HCT116 (cell line): ENCODE results near the gene DMBX1. TPM values are rescaled to one million over a fixed set of nuclear protein-coding genes. Genes with fewer than 3 reads are reported as not detected.

ENCODE experiments used
- ATAC-seq: fragments of 200-7000 bp; cut with Tn5 transposase; 2 replicates; pipeline ENCODE4 v1.9.1; 2020; ENCODE audit warnings: mild to moderate bottlenecking, moderate library complexity
- BruUV-seq: library from RNA; stranded (reverse); fragments of 400-500 nt; replicated peaks from 2 replicates; lab custom pipeline; 2021; lab: Mats Ljungman, UMichigan
- CTCF ChIA-PET: fragments of 300-600 bp; sonication (Branson Sonifier 250); formaldehyde crosslinking; loops from one replicate; lab custom pipeline; 2021; ENCODE audit warnings: antibody characterized with exemption; lab: Charles Lee
- POLR2A ChIA-PET: fragments of 300-600, 350-600 bp; sonication (Branson Sonifier 250); formaldehyde crosslinking; loops from one replicate; lab custom pipeline; 2021; ENCODE audit warnings: antibody characterized with exemption; lab: Charles Lee
- RAD21 ChIA-PET, 2 experiments: fragments of 300-600 bp; sonication (Branson Sonifier 250); formaldehyde crosslinking; loops; one replicate each; lab custom pipeline; 2023; ENCODE audit warnings: low total read pairs in 2 of 2; ENCODE audit not compliant: uncharacterized antibody in 2 of 2, unreplicated experiment in 2 of 2, low non-redundant PET in 1 of 2; lab: Charles Lee
- DNase-seq: peaks from one replicate; pipeline ENCODE4 v3.0.0-alpha.2; 2010; ENCODE audit warnings: low read depth, low spot score
- H2AFZ ChIP-seq: fragments of 200-600 bp; shearing (Covaris generic), sonication (generic); 2 replicates; pipeline ENCODE4 v1.6.1; 2017; ENCODE audit warnings: low read depth, mixed run types, mixed read lengths, antibody characterized with exemption, low read length; ENCODE audit not compliant: poor library complexity, severe bottlenecking
- H3K27ac ChIP-seq: 2 replicates; pipeline ENCODE4 v1.5.1; 2012; ENCODE audit warnings: low read depth, low read length
- H3K27me3 ChIP-seq: fragments of 200-600 bp; sonication (generic); 2 replicates; pipeline ENCODE4 v1.6.1; 2016; ENCODE audit warnings: mixed run types, low read length, mixed read lengths; ENCODE audit not compliant: insufficient read depth
- H3K36me3 ChIP-seq, 2 experiments: fragments of 200-500 bp in 1 of 2; fragments of 200-600 bp in 1 of 2; sonication (Bioruptor generic) in 1 of 2; sonication (generic) in 1 of 2; 2 replicates each; pipeline versions ENCODE4 v1.5.1 to v1.6.1; 2014 to 2016; ENCODE audit warnings: low read length in 2 of 2, inconsistent platforms in 1 of 2, mixed read lengths in 1 of 2, mixed run types in 1 of 2; ENCODE audit not compliant: insufficient read depth in 2 of 2, control insufficient read depth in 1 of 2
- H3K4me1 ChIP-seq, 2 experiments: fragments of 200-600 bp in 1 of 2; sonication (generic) in 1 of 2; 2 replicates each; pipeline versions ENCODE4 v1.5.1 to v1.6.1; 2012 to 2017; ENCODE audit warnings: low read length in 2 of 2, inconsistent platforms in 1 of 2, mild to moderate bottlenecking in 1 of 2, mixed read lengths in 1 of 2, mixed run types in 1 of 2, moderate library complexity in 1 of 2; ENCODE audit not compliant: insufficient read depth in 2 of 2, control insufficient read depth in 1 of 2
- H3K4me2 ChIP-seq: fragments of 200-600 bp; sonication (generic); 2 replicates; pipeline ENCODE4 v1.6.1; 2017; ENCODE audit warnings: mixed run types, low read length, mixed read lengths
- H3K4me3 ChIP-seq, 2 experiments: fragments of 200-600 bp in 1 of 2; sonication (generic) in 1 of 2; replicated peaks in 1 of 2; 2 replicates each; pipeline ENCODE4 v1.5.1; 2011 to 2016; ENCODE audit warnings: low read length in 2 of 2, control low read depth in 1 of 2, low read depth in 1 of 2, mild to moderate bottlenecking in 1 of 2, mixed read lengths in 1 of 2, mixed run types in 1 of 2
- H3K79me2 ChIP-seq: fragments of 200-600 bp; sonication (generic); 2 replicates; pipeline ENCODE4 v1.6.1; 2017; ENCODE audit warnings: mild to moderate bottlenecking, mixed run types, low read length, moderate library complexity, mixed read lengths; ENCODE audit not compliant: insufficient read depth
- H3K9ac ChIP-seq: fragments of 200-600 bp; sonication (generic); 2 replicates; pipeline ENCODE4 v1.6.1; 2016; ENCODE audit warnings: low read length, mixed read lengths
- H3K9me2 ChIP-seq: fragments of 200-600 bp; sonication (generic), shearing (Covaris generic); 2 replicates; pipeline ENCODE4 v1.6.1; 2017; ENCODE audit warnings: mixed run types, mild to moderate bottlenecking, moderate library complexity; ENCODE audit not compliant: insufficient read depth
- H3K9me3 ChIP-seq, 2 experiments: fragments of 200-500 bp in 1 of 2; fragments of 200-600 bp in 1 of 2; sonication (Bioruptor generic) in 1 of 2; sonication (generic) in 1 of 2; 2 replicates each; pipeline ENCODE4 v1.6.1; 2014 to 2017; ENCODE audit warnings: low read length in 2 of 2, mixed read lengths in 2 of 2, inconsistent platforms in 1 of 2, low read depth in 1 of 2, mild to moderate bottlenecking in 1 of 2, mixed run types in 1 of 2, moderate library complexity in 1 of 2; ENCODE audit not compliant: control insufficient read depth in 1 of 2, insufficient read depth in 1 of 2
- H4K20me1 ChIP-seq: fragments of 200-600 bp; sonication (generic), shearing (Covaris generic); 2 replicates; pipeline ENCODE4 v1.6.1; 2017; ENCODE audit warnings: mixed run types, mild to moderate bottlenecking, moderate library complexity; ENCODE audit not compliant: insufficient read depth
- ATF3 ChIP-seq: IDR thresholded peaks from 2 replicates; pipeline ENCODE4 v1.6.1; 2012
- CBX3 ChIP-seq: IDR thresholded peaks from 2 replicates; pipeline ENCODE4 v1.6.1; 2012; ENCODE audit warnings: low read depth
- CTCF ChIP-seq, 3 experiments: fragments of 200-600 bp in 1 of 3; sonication (generic) in 1 of 3; IDR thresholded peaks in 2 of 3; conservative IDR thresholded peaks in 1 of 3; 2 replicates each; pipeline ENCODE4 v1.5.1; 2012 to 2017; ENCODE audit warnings: low read depth in 2 of 3, low read length in 2 of 3, antibody characterized with exemption in 1 of 3, borderline replicate concordance in 1 of 3, control low read depth in 1 of 3, mild to moderate bottlenecking in 1 of 3, mixed read lengths in 1 of 3, mixed run types in 1 of 3, moderate library complexity in 1 of 3; ENCODE audit not compliant: insufficient read depth in 1 of 3
- ELF1 ChIP-seq: IDR thresholded peaks from 2 replicates; pipeline ENCODE4 v1.6.1; 2012; ENCODE audit warnings: low read depth, borderline replicate concordance
- FOSL1 ChIP-seq: IDR thresholded peaks from 2 replicates; pipeline ENCODE4 v1.6.1; 2012; ENCODE audit warnings: low read depth
- JUND ChIP-seq: IDR thresholded peaks from 2 replicates; pipeline ENCODE4 v1.6.1; 2012
- MAX ChIP-seq: IDR thresholded peaks from 2 replicates; pipeline ENCODE4 v1.6.1; 2012
- POLR2A ChIP-seq: IDR thresholded peaks from 2 replicates; pipeline ENCODE4 v1.7.0; 2011; ENCODE audit warnings: borderline replicate concordance; ENCODE audit not compliant: insufficient read depth, insufficient read length; ENCODE audit errors: extremely low read depth
- RAD21 ChIP-seq: IDR thresholded peaks from 2 replicates; pipeline ENCODE4 v1.6.1; 2012; ENCODE audit warnings: low read depth, mild to moderate bottlenecking
- SIN3A ChIP-seq: IDR thresholded peaks from 2 replicates; pipeline ENCODE4 v1.6.1; 2012; ENCODE audit warnings: low read depth
- TCF7L2 ChIP-seq: IDR thresholded peaks from 2 replicates; pipeline ENCODE4 v1.7.0; 2011; ENCODE audit warnings: borderline replicate concordance, inconsistent platforms; ENCODE audit not compliant: insufficient read depth, insufficient read length; ENCODE audit errors: extremely low read depth
- YY1 ChIP-seq: IDR thresholded peaks from 2 replicates; pipeline ENCODE4 v1.6.1; 2011; ENCODE audit warnings: low read length, low read depth, moderate library complexity, mild to moderate bottlenecking; ENCODE audit not compliant: insufficient replicate concordance; ENCODE audit errors: extremely low read depth
- intact Hi-C: fragments of 100-400 bp; cut with micrococcal nuclease; formaldehyde crosslinking; loops from 2 replicates; pipeline ENCODE4 v1.10.0; 2022
- total RNA-seq: library from RNA; stranded (reverse); gene quantifications from one replicate; pipeline ENCODE4 v1.2.1, GENCODE V29; 2021; ENCODE audit not compliant: unreplicated experiment

The DMBX1 gene
- total RNA-seq, 1 experiment from 2014 or later, result 4.3 TPM

- Histone ChIP-seq H3K4me1 (peaks cover 3 to 19% of the 10 kb centered on the region in 2 experiments; a peak in 2 of 4 replicates), H3K79me2 (no peaks in the 10 kb centered on the region), H3K27ac (no peak overlapping the region), H3K9me2 (no peaks in the 10 kb centered on the region), H4K20me1 (no peaks in the 10 kb centered on the region), H3K4me3 (peak overlapping the region in 1 of 2 experiments; percentile 54; a peak in 2 of 4 replicates), H3K9me3 (no peaks in the 10 kb centered on the region), H3K27me3 (no peaks in the 10 kb centered on the region), H2AFZ (peak overlapping the region; percentile 12), H3K9ac (0 out of 2 replicates have a peak overlapping the region, but pooled peaks have one; percentile 43), H3K36me3 (no peaks in the 10 kb centered on the region), H3K4me2 (peak overlapping the region; percentile 71)
- ATAC-seq (no peak), DNase-seq (no peak)
- CTCF ChIA-PET, result no interaction called here
- intact Hi-C loops, result no loop called here
- TF ChIP-seq POLR2A (no peak), CBX3 (no peak), SIN3A (no peak), ATF3 (no peak), FOSL1 (no peak), JUND (no peak), RAD21 (no peak), ELF1 (no peak), YY1 (no peak), TCF7L2 (no peak), MAX (no peak), CTCF (IDR thresholded peaks at IDR 0.05 in 2 of 3, conservative IDR thresholded peaks at IDR 0.05 in 1 of 3; ENCODE audit: borderline replicate concordance in 1 of 3, insufficient read depth in 1 of 3, low read depth in 2 of 3, low read length in 2 of 3) (no peak)
- BruUV-seq, result no TSS peak
- RAD21 ChIA-PET, result no interaction called here
- POLR2A ChIA-PET, result no interaction called here
Observed at GRCh38 chr1:46465981-46466476, 23.6 kb upstream of the DMBX1 start.
